HG03432 (cell line): Measurements from ENCODE around the gene RHBDF2.

Experiments
- ATAC-seq: cut with Tn5 transposase; IDR thresholded peaks from one replicate; pipeline ENCODE4 v1.9.1; 2021; ENCODE audit warnings: mild to moderate bottlenecking, moderate library complexity; ENCODE audit not compliant: unreplicated experiment

The RHBDF2 gene

DNA sequence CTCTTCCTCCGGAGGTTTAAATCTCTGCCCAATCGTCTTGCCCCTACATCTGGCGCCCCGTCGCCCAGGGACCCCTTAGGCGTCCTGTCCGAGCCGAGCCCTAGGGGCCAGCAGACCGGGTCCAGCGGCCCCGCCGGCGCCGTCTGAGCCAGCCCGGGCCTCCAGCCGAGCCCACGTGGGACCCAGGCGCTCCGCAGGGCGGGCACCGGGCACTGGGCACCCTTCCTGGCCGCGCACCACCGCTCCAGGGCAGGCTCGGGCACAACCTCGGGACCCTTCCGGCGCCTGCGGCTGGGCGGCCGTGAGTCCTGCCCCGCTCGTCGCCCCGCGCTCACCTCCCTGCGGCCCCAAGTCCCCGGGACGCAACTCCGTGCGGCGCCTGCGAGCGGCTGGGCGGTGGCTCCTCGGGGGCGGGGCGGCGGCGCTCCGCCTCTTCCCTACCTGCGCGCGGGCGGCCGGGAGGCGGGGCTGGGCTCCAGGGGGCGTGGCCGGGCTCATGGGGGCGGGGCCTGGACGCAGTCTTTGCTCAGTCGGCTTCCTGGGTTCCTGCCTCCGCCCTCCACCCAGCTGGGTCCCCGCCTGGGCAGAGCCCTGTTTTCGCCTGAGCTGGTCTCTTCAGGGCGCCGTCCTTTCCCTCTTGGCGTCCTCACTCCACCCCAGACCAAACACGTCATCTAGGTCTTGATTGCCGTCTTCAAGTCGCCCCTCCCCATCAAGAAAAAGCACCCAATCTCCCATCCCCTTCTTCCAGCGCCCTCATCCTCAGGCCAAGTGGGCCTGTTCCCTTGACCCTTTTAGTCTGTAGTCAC is at the start of gene RHBDF2:
RHBDF2 (minus strand) TSS at position 406 of the 809 bp plus-strand sequence. CDS start 19,899 bp downstream, outside the sequence.
- peak; percentile 71 for ATAC-seq

- ATAC-seq: no peak
Measured at GRCh38 chr17:76549539-76549938, 48.3 kb upstream of the RHBDF2 start.

DNA sequence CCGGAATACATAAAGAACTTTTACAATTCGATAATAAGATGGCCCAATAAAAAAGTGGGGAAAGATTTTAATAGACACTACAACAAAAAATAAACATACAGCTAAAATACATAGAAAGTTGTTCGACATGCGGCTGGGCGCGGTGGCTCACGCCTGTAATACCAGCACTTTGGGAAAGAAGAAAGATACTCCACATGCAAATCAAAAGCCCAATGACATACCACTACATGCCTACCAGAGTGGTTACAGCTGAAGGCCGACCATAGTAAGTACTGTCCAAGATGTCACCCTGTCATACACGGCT is 47.9 kb upstream of the RHBDF2 start:
- ATAC-seq: no peak

DNA sequence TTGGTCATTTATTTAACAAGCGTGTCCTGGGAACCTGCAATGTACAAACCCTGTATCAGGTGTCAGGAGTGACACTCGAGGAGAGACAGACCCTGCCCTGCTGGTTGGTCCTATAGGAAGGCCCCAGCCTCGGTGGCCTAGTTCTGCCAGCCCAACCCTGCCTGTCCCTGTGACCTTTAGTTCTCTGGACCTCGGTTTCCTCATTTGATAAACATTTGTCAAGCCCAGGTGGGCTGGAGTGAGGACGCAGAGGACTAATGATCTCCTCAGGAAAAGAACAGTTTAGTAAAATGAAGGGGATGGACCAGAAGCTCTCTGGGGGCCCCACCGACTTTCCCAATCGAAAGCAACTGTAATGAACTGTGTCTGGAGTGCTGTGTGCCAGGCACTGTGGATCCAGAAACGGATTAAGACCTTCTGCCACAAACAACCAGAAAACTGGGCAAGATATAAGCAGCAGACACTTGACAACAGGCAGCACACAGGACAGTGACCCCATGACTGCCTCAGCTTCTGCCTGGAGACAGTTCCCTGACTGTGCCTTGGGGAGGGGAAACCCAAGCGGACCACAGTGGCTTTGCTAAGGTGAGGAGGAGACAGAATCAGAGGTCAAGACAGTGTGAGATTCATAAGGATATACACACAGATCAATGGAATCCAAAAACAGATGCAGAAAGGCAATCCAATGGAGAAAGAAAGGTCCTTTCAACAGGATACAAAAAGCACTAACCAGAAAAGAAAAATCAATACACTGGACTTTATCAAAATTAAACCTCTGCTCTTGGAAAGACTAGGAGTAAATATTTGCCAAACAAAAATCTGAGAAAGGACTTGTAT is 47.4 kb upstream of the RHBDF2 start:
- ATAC-seq: no peak

DNA sequence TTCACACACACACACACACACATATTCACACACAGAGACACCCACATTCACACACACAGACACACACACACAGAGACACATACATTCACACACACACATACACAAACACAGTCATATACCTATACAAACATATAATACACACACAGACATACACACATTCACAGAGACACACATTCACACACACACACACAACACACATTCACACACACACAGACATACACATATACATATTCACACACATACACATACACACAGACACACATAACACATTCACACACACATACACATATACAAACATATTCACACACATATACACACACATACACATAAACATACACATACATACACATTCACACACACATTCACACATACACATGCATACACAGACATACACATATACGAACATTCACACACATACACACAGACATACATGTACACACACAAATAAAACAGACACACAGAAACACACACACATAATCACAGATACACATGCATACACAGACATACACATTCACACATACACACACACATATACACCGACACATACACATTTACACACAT is 46.5 kb upstream of the RHBDF2 start:
- no peak for ATAC-seq

DNA sequence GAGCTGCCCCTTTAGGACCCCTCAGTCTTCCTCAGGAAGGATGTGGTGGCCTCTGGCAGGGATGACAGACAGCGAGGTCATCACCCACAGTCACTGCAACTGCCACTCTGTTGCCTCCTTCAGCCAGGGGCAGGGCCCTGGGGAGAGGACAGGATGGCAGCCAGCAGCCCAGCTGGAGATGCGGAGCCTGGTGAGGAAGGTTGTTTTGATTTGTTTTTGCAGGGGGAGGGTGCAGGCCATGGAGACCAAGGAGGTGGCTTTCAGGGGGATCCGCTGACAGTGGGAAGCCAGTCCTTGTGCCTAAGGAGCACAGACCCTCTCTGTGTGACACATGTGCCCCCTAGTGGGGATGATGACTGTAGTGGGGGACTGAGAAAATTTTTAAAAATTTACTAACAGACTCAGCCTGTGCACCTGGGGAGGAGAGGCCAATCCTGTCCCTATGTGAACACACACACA is 46.0 kb upstream of the RHBDF2 start:
- ATAC-seq: no peak

GRCh38 chr17:76546556-76547182 is 45.4 kb upstream of the RHBDF2 start:
- no peak for ATAC-seq

DNA sequence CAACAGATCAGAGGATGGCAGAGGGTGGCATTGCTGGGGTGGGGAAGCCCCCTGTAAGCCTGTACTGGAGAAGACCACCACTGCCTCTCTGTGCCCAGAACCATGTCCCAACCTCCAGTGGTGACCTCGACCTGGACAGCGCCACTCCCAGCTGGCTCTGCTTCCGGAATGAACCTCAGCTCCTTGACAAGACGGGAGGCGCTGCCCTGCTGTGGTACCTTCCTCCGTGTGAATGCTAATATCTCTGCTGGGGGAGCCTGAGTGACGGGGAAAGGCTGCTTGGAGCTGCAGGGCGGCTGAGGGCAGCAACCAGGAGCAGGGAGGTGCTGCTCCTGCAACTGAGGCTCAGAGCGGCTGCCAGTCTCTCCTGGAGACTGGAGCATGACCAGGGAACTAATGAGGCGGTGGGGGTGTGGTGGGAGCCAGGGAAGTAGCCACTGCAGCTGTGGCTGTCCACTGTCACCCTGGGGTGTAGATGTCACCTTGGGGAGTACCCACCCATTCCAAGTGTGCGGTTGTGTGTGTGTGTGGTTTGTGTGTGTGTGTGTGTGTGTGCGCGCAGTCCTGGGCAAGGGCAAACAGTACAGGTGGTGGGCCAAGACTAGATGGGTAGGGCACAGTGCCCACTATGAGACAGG is 44.8 kb upstream of the RHBDF2 start:
- ATAC-seq: no peak

DNA sequence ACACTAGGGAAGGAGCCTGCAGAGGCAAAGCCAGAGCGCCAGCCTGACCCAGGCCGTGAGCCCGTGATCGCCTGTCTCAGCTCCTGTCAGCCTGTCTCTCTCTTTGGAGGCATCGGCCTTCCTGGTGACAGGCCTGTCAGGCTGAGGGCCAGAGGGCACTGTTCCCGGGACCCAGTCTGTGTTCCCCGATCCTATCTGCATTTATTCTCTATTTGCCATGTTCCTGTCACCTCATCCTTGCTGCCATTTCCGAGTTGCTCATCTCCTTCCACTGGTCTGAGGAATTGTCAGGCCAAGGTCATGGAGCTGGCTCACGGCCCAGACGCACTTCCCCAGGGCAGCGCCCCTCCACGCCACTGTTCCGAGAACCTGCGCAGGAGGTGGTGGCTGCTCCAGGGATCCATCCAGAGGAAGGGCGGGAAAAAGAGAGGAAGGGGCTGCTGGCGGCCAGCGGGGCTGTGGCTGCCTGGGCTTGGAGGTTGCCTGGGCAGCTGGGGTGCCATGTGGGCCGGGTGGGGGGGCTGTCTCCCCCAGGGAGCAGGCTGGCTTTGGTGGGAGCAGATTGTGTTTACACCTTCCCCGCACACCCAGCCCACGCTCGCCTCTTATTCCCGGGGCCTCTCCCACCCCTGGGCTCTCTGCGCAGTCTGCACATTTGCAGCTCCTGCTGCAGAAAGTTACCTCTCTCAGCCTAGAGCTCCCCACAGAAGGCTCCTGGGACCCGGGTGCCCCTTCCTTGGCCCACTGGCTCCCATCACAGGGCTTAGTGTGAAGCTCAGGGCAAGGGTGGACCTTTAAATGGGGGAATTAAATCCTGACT is 43.5 kb upstream of the RHBDF2 start:
- no peak for ATAC-seq

- no peak for ATAC-seq
Measured at GRCh38 chr17:76543826-76544545, 42.8 kb upstream of the RHBDF2 start.

DNA sequence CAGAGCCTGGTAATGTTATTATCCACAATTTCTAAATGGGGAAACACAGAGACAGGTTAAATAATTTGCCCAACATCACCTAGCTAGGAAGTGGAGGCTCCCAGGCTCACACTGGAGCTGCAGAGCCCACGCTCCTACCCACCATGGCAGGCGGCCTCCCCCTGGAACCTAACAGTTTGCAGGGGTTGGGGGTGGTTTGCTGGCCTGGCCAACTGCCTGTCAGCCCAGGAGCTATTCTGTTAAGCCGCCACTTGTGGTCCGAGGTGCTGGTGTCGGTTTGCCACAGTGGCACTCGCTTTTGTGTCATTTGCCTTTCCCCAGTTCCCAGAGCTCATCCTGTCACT is 42.2 kb upstream of the RHBDF2 start:
- ATAC-seq: no peak

GRCh38 chr17:76542984-76543383 is 41.8 kb upstream of the RHBDF2 start:
- ATAC-seq: no peak

GRCh38 chr17:76542566-76542971 is 41.3 kb upstream of the RHBDF2 start:
- no peak for ATAC-seq

DNA sequence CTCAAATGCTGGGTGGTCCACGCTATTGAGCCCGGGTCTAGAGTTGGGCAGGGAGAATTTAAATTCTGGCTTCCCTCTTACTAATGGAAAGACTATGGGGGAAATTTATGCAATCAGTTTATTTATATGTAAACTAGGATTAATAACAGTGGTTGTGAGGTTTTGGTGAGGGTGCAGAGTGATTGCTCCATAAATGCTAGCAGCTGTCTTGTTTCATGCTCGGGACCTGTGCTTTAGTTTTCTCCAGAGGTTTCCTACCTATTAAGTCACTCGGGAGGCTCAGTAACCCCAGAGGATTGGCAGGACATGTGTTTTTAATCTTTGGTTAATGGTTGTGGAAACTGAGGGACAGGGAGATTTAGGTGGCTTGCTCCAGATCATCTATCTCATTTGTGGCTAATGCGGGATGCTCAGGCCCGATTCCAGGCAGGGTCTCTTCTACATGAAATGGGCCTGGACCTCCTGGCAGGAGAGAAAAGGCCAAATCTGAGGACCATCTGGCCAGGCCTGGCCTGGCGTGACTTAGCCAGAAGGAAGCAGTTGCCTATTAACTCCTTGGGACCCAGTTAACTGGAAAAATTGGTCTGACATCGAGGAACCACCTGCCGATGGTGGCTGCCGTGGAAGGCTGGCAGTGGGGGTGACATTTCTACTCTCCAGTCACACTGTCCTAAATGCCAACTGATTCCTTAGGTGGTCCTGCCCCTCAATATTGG is 40.7 kb upstream of the RHBDF2 start:
- no peak for ATAC-seq

DNA sequence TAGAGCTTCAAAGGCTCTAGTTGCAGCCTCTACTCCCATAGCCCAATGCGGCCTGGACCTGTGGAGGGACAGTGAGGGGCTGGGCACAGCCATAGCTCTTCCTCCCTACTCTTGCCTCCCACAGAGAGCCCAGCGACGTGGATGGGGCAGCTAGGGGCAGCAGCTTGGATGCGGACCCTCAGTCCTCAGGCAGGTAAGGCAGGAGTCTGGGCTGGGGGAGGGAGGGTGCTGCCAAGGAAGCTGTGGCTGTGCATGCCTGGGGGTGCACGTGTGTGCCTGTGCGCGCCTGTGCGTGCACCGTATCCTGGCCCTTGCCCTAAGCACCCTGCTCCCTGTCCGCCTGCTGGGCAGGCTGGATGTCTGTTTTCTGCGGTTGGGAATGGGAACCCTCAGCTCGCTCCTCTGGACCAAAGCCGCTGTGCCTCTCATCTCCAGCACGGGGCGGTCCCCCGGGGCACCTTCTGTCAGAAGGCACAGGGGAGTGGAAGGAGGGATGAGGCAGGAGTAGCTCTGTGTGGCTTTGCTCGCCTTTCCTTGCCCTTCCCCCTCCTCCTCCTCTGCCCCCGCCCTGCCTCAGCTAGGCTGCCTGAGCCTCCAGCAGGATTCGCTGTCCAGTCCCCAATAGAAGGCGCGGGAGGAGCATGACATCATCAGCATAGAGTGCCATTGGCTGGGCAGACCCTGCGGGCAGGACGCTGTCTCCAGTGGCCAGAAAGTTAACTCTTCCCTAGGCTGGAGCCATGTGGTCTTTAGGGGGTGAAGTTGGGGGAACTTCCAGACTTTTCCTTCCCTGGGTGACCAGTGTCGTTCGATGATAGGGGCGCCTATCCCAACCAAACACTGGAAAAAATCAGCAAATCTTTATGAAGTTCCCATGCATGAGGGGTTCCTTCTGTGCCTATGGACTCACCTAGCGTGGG is 39.4 kb upstream of the RHBDF2 start:
- no peak for ATAC-seq

DNA sequence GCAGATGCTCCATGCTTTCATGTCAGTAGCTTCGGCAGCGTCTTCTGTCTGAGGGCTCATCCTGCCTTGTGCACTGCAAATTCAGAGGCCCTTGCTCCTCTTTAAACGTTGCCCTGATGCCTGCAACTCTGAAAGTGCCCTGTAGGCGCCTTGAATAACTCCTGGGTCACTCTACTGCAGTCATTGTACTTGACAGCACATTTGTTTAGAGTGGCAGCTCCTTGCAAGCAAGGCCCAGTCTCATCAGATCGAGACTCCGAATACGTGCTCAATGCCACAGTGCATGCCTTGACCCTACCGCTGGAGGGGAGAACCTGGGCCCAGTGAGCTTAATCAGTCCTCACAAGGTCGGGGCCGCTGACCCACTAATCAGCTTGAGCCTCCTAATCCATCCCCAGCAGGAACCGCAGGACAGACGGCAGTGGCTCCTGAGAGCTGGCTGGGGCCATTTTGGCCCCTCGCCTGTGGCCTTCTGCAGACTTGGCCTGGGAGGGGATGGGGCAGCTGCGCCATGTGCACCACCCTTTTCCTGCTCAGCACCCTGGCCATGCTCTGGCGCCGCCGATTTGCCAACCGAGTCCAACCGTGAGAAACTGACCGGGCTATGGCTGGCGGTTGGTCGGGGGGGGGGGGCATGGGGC is 38.5 kb upstream of the RHBDF2 start, which contains the start of gene PRCD:
PRCD (plus strand) TSS at position 414 of the 641 bp plus-strand sequence; CDS start at position 512, 98 bp downstream.
- no peak for ATAC-seq

- no peak for ATAC-seq
Measured at GRCh38 chr17:76538941-76539570, 37.8 kb upstream of the RHBDF2 start.
